ENCODE measurements around the gene SLC35E2B.
"Not testable (repeated sequence)": the region's sequence is repeated elsewhere in the genome, so short reads cannot be mapped to it uniquely, and the experiment has no call there.

Gene SLC35E2B

DNA sequence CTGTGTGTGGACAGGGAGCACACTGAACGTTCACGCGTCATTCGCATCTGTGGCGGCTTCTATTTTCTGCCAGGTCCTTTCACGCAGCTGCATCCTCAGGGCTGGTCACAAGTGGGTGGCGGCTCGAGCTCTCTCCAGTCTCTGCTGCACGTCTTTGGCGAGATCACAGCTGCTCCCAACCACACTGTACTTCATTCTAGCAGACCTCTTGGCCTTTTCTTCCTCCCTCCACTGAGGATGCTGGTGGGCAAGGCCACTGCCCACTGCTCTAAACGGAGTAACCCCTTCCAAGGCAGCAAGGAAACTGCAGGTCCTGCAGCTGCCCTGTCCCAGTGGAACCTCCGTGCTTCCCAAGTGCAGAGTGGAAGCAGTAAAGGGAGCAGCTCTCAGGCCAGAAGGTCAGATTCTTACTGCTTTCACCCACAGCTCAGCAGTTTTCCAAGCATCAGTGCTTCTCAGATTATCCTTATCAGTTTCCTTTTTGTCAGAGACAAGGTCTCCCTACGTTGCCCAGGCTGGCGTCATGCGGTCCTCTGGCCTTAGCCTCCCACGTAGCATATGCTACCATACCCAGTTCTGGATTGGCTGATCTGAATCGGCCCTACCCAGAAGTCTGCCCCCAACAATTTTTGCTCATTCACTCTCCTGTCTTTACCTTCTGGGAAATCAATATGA is 44.9 kb downstream of the SLC35E2B start:
- H4K20me1 ChIP-seq (ENCODE audit: insufficient read depth, low read length); H3K36me3 ChIP-seq (replicated peaks; ENCODE audit: low read depth, low read length); H3K4me2 ChIP-seq (ENCODE audit: low read length); H3K4me1 ChIP-seq (ENCODE audit: low read length); H3K9me3 ChIP-seq (ENCODE audit: insufficient read depth, low read length); H3K4me3 ChIP-seq (ENCODE audit: low read length); H2AFZ ChIP-seq (ENCODE audit: low read depth, low read length); H3K27me3 ChIP-seq (ENCODE audit: low read depth, low read length); H3K27ac ChIP-seq (ENCODE audit: low read length); H3K9ac ChIP-seq (ENCODE audit: low read length); H3K79me2 ChIP-seq (ENCODE audit: low read length): not testable (repeated sequence)

DNA sequence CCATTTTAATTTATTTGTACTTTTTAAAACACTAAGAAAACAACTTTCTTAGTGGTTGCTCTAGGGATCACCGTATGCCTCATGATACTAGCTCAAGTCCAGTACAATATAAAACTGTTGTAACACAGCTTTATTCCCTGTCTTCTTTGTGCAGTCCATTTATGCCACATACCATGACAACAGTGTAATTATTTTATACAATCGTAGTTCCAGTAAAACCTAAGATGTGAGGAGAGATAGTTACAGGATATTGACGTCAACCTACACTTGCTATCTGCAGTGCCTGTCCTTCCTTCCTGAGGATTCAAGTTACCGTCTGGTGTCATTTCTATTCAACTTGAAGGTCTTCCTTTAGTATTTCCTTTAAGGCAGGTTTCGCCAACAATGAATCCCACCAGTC is 46.3 kb downstream of the SLC35E2B start:
- not testable (repeated sequence) for H3K36me3 ChIP-seq (replicated peaks; ENCODE audit: low read depth, low read length); H3K4me3 ChIP-seq (ENCODE audit: low read length); H3K9ac ChIP-seq (ENCODE audit: low read length)

DNA sequence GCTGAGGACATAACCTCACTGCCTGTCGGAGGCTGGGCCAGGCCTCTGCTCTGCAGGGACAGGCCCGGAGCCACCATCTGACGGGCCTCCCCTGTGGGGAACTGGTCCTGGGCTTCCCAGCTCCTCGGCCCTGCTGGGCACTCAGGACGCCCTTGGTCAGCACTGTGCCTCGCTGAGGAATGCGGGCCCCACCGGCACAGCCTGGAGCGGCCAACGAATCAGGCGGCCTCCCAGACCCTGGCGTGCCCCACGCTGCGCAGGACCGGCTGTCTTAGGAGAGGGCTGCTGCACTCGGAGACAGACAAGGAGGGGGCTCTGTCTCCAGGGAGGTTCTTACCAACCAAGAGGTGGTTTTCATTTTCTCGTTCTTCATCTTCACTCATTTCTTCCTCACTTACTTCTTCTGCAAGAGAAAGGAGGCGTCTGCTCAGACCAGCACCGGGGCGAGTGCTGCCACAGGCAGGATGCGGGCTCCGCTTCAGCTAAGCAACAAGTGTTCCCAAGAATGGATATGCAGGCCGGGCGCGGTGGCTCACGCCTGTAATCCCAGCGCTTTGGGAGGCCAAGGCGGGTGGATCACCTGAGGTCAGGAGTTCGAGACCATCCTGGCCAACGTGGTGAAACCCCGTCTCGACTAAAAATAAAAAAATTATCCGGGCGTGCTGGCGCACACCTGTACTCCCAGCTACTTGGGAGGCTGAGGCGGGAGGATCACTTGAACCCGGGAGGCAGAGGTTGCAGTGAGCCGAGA is 51.7 kb downstream of the SLC35E2B start:
- H3K27ac ChIP-seq (ENCODE audit: low read length); H4K20me1 ChIP-seq (ENCODE audit: insufficient read depth, low read length); H3K4me2 ChIP-seq (ENCODE audit: low read length); H3K9me3 ChIP-seq (ENCODE audit: insufficient read depth, low read length); H3K79me2 ChIP-seq (ENCODE audit: low read length); H2AFZ ChIP-seq (ENCODE audit: low read depth, low read length); H3K4me3 ChIP-seq (ENCODE audit: low read length); H3K36me3 ChIP-seq (replicated peaks; ENCODE audit: low read depth, low read length); H3K4me1 ChIP-seq (ENCODE audit: low read length); H3K27me3 ChIP-seq (ENCODE audit: low read depth, low read length); H3K9ac ChIP-seq (ENCODE audit: low read length): not testable (repeated sequence)

More for the DNA sequence above, 46.3 kb downstream of the SLC35E2B start:
- H3K79me2 ChIP-seq (ENCODE audit: low read length); H3K4me1 ChIP-seq (ENCODE audit: low read length); H3K27me3 ChIP-seq (ENCODE audit: low read depth, low read length); H3K27ac ChIP-seq (ENCODE audit: low read length); H4K20me1 ChIP-seq (ENCODE audit: insufficient read depth, low read length); H2AFZ ChIP-seq (ENCODE audit: low read depth, low read length); H3K9me3 ChIP-seq (ENCODE audit: insufficient read depth, low read length); H3K4me2 ChIP-seq (ENCODE audit: low read length): not testable (repeated sequence)

DNA sequence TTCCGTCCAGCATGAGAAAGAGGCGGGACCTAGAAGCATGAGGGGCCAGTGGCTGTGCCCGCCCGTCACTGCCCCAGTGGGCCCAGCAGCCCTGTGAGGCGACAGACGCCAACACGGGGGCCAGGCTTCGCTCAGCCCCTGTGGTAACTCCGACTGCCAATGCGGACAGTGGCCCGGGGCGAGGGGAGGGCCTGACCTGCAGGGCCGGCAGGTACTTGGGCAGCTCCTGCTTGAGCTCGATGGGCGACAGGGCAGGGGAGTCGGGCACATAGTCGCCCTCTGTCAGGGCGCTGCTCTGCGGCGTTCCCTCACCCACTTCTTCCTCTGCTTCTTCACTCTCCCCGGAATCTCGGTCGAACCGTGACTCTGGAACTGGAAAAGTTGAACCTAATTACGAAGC is 52.5 kb downstream of the SLC35E2B start:
- not testable (repeated sequence) for H3K4me1 ChIP-seq (ENCODE audit: low read length); H3K4me2 ChIP-seq (ENCODE audit: low read length); H2AFZ ChIP-seq (ENCODE audit: low read depth, low read length); H3K36me3 ChIP-seq (replicated peaks; ENCODE audit: low read depth, low read length); H3K9ac ChIP-seq (ENCODE audit: low read length); H4K20me1 ChIP-seq (ENCODE audit: insufficient read depth, low read length); H3K79me2 ChIP-seq (ENCODE audit: low read length); H3K27ac ChIP-seq (ENCODE audit: low read length); H3K4me3 ChIP-seq (ENCODE audit: low read length); H3K9me3 ChIP-seq (ENCODE audit: insufficient read depth, low read length); H3K27me3 ChIP-seq (ENCODE audit: low read depth, low read length)

DNA sequence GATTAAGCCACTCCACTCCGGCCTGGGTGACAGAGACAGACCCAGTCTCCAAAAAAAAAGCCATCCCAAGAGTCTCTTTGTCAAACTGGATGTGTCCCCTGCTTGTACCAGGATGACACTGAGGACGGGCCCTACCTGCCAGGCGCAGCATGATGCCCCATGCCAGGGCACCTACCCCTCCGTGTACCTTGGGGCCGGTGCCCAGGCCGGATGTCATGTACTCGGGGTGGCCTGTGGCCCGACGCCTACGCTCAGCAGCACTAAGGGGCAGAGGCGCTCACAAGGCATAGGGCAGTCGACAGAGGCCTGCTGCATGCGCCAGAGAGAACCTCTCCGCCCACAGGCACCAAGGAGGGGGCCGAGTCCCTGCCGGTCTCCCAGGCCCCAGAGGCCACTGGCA is 53.2 kb downstream of the SLC35E2B start:
- H3K4me1 ChIP-seq (ENCODE audit: low read length); H3K79me2 ChIP-seq (ENCODE audit: low read length); H3K9me3 ChIP-seq (ENCODE audit: insufficient read depth, low read length); H3K4me2 ChIP-seq (ENCODE audit: low read length); H3K27me3 ChIP-seq (ENCODE audit: low read depth, low read length); H2AFZ ChIP-seq (ENCODE audit: low read depth, low read length); H3K36me3 ChIP-seq (replicated peaks; ENCODE audit: low read depth, low read length); H3K27ac ChIP-seq (ENCODE audit: low read length); H3K4me3 ChIP-seq (ENCODE audit: low read length); H3K9ac ChIP-seq (ENCODE audit: low read length); H4K20me1 ChIP-seq (ENCODE audit: insufficient read depth, low read length): not testable (repeated sequence)

DNA sequence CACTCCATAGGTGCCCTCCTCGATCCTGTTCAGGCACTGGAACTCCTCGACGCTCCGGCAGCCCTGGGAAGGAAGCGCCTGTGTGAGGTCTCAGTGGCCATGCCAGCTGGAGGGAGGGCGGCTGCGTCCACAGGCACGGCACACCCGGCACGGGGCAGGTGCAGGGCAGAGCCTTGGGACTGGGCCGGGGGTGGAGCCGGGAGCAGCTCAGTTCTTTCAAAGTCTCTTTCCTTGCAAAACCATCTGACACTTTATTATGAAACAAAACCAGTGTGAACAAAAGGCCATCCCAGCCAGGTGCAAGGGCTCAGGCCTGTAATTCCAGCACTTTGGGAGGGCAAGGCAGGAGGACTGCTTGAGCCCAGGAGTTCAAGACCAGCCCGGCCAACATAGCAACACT is 54.1 kb downstream of the SLC35E2B start:
- H3K4me2 ChIP-seq (ENCODE audit: low read length); H2AFZ ChIP-seq (ENCODE audit: low read depth, low read length); H3K36me3 ChIP-seq (replicated peaks; ENCODE audit: low read depth, low read length); H3K27ac ChIP-seq (ENCODE audit: low read length); H3K79me2 ChIP-seq (ENCODE audit: low read length); H3K9ac ChIP-seq (ENCODE audit: low read length); H3K9me3 ChIP-seq (ENCODE audit: insufficient read depth, low read length); H3K4me1 ChIP-seq (ENCODE audit: low read length); H4K20me1 ChIP-seq (ENCODE audit: insufficient read depth, low read length); H3K4me3 ChIP-seq (ENCODE audit: low read length); H3K27me3 ChIP-seq (ENCODE audit: low read depth, low read length): not testable (repeated sequence)

DNA sequence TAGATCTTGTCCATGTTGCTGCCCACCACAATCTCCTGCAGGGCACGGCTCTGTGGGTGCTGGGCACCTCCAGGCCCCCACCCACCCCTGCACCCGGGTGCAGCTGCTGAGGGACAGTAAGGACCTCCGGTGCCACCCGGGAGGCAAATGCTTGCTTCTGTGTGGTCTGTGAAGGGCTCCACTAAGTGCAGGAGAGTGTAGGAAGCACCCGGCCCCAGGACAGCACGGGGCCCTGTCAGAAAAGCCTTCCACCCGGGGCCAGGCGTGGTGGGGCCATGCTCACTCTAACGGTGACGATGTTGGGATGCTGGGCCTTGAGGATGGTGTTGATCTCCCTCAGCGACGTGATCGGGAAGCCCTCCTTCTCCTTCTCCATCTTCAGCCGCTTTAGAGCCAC is 55.1 kb downstream of the SLC35E2B start:
- not testable (repeated sequence) for H3K4me1 ChIP-seq (ENCODE audit: low read length); H4K20me1 ChIP-seq (ENCODE audit: insufficient read depth, low read length); H3K4me3 ChIP-seq (ENCODE audit: low read length); H3K27me3 ChIP-seq (ENCODE audit: low read depth, low read length); H3K27ac ChIP-seq (ENCODE audit: low read length); H3K9me3 ChIP-seq (ENCODE audit: insufficient read depth, low read length); H3K79me2 ChIP-seq (ENCODE audit: low read length); H2AFZ ChIP-seq (ENCODE audit: low read depth, low read length); H3K4me2 ChIP-seq (ENCODE audit: low read length); H3K9ac ChIP-seq (ENCODE audit: low read length); H3K36me3 ChIP-seq (replicated peaks; ENCODE audit: low read depth, low read length)

DNA sequence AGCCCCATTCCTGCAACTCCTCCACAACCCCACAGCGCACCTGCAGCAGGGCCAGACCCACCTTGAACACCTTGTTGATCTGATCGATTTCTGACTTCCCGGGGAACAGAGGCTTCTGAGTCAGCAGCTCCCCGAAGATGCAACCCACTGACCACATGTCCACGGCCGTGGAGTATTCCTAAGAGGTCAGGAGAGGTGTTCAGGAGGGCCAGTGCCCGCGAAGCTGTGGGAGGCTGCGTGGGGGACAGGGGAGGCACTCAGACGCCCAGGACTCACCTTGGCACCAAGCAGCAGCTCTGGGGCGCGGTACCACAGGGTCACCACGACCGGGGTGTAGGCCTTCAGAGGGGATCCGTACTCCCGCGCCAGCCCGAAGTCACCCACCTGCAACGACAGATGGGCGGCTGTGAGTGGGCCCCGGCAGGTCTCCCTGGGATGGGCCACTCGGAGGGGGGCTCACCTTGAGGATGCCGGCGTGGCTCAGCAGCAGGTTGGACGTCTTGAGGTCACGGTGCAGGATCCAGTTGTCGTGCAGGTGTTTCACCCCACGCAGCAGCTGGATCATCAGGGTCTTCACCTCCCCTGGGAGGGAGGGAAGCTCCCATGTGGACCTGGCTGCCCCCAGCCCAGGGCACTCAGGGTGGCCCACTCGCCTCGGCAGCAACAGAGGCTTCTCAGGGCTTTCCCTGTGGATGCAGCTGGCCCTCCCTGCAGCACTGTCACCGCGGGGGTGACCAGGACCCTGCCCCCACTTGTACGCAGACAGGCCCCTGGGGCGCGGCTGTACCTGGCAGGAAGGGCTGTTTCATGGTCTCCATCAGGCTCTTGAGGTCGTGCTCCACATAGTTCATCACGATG is 55.7 kb downstream of the SLC35E2B start:
- not testable (repeated sequence) for H2AFZ ChIP-seq (ENCODE audit: low read depth, low read length)

DNA sequence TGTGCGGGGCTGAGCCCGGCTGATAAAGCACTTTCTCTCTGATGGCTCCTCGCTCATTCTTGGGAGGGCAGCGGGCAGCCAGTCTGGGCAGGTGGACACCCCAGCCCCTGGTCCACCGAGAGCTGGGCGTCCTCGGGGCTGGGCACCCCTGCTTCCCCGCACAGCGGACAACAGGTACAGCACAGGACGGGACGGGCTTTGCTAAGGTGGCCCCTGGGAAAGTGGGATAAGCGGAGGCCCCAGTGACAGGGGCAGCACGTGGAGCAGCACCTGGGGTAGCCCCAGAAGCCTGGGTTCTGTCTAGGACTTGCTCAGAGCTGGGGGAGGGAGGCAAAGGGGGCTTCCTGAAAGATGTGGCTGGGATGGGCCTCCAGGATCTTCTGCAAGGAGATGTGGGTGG is 58.0 kb downstream of the SLC35E2B start:
- H4K20me1 ChIP-seq (ENCODE audit: insufficient read depth, low read length); H3K27ac ChIP-seq (ENCODE audit: low read length); H3K27me3 ChIP-seq (ENCODE audit: low read depth, low read length); H3K4me2 ChIP-seq (ENCODE audit: low read length); H3K9me3 ChIP-seq (ENCODE audit: insufficient read depth, low read length); H3K79me2 ChIP-seq (ENCODE audit: low read length); H3K9ac ChIP-seq (ENCODE audit: low read length); H3K4me1 ChIP-seq (ENCODE audit: low read length); H2AFZ ChIP-seq (ENCODE audit: low read depth, low read length); H3K4me3 ChIP-seq (ENCODE audit: low read length); H3K36me3 ChIP-seq (replicated peaks; ENCODE audit: low read depth, low read length): not testable (repeated sequence)

More for the DNA sequence above, 55.7 kb downstream of the SLC35E2B start:
- H4K20me1 ChIP-seq (ENCODE audit: insufficient read depth, low read length); H3K4me1 ChIP-seq (ENCODE audit: low read length); H3K4me2 ChIP-seq (ENCODE audit: low read length); H3K36me3 ChIP-seq (replicated peaks; ENCODE audit: low read depth, low read length); H3K27me3 ChIP-seq (ENCODE audit: low read depth, low read length); H3K9ac ChIP-seq (ENCODE audit: low read length); H3K79me2 ChIP-seq (ENCODE audit: low read length); H3K4me3 ChIP-seq (ENCODE audit: low read length); H3K27ac ChIP-seq (ENCODE audit: low read length); H3K9me3 ChIP-seq (ENCODE audit: insufficient read depth, low read length): not testable (repeated sequence)

Data from OCI-LY3 (cell line).